Activated T-cell treated with anti-CD3 and anti-CD28 coated beads for 48 hours (primary cell): ENCODE measurements around the gene SLC25A30.
"Not testable (repeated sequence)": the region's sequence is repeated elsewhere in the genome, so short reads cannot be mapped to it uniquely, and the experiment has no call there.

Experiments
- DNase-seq: peaks from one replicate; pipeline ENCODE4 v3.0.0-alpha.2; 2020; ENCODE audit warnings: low read depth

SLC25A30 gene

GRCh38 chr13:45367358-45367757 lies 50.8 kb downstream of the SLC25A30 start:
- peak; percentile 80 for DNase-seq

DNA sequence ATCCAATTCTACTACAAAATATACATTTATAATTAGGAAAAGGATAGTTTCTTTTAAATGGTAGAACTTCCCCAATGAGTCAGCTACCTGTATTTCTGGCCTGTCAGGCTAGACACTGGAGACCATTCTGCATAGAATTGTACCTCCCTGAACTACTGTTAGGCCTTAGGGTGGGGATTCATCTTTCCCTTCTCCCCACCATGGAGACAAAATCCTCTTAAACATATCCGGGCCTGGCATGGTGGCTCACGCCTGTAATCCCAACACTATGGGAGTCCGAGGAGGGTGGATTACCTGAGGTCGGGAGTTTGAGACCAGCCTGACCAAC lies 52.7 kb downstream of the SLC25A30 start:
- DNase-seq: no peak

DNA sequence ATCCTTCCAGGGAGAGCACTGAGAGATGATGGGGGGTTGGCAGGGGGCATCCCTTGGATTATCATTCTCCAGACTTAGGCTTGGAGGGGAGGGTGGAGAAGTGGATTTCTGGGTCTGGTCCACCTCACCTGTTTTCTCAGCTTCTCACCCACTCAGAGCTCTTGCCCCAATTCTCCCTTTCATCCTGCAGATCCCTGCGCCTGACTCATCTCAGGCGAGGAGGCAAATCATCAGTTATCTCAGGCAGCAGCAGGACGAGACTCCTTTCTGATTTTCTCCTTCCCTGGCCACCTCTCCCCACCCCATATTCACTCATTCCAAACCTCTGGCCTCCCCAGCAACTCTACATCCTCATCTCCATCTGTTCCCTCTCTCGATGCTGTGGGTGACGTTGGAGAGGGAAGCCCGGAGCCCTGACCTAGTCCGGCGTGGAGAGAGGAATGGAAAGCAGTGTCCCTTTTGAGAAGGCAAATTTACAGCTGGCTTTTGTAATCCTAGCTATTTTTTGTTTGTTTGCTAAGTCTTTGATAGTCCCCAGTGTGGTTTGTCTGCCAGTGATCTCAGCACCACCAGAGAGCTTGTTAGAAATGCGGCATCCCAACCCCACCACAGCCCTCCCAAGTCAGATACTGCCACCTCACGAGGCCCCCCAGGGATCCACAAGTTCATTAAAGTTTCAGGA lies 53.2 kb downstream of the SLC25A30 start:
- DNase-seq: no peak

DNA sequence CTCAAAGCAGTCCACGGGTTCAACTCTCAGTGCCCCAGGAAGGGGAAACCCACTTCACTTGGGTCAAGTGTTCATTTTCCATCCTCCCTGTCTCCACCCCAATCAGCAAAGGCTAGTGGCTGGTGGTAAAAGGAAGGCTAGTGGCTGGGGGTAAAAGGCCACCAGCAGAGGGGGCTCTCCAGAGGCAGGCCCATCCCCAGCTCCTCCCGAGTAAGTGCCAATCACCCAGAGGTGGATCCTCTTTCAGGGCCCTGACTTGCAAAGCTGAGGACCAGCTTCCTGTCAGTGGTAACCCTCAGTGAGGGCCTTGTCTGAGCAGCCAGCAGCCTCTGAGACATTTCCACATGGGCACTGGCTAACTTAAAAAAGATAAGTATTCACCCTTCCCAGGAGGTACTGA lies 55.2 kb downstream of the SLC25A30 start:
- no peak for DNase-seq

GRCh38 chr13:45361596-45362206 lies 56.5 kb downstream of the SLC25A30 start:
- DNase-seq: no peak

- no peak for DNase-seq
Measured at GRCh38 chr13:45356966-45357672, 61.1 kb downstream of the SLC25A30 start.

- no peak for DNase-seq
Measured at GRCh38 chr13:45353895-45354294, 64.3 kb downstream of the SLC25A30 start.

- no peak for DNase-seq
Measured at GRCh38 chr13:45352031-45352430, 66.1 kb downstream of the SLC25A30 start.

DNA sequence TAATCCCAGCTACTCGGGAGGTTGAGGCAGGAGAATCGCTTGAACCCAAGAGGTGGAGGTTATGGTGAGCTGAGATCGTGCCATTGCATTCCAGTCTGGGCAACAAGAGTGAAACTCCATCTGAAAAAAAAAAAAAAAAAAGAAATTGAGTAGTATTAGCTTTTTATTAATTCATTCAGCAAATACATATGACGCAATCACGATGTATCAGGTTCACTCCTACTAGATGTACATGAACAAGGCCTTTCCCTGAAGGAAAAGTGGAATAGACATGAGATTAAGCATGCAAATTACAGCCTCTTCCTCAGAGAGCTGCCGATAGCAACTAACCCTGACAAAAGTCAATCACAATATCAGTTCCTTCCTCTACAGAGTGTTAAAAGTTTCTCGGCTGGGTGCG lies 68.0 kb downstream of the SLC25A30 start:
- no peak for DNase-seq

GRCh38 chr13:45349438-45349837 lies 68.7 kb downstream of the SLC25A30 start:
- no peak for DNase-seq

DNA sequence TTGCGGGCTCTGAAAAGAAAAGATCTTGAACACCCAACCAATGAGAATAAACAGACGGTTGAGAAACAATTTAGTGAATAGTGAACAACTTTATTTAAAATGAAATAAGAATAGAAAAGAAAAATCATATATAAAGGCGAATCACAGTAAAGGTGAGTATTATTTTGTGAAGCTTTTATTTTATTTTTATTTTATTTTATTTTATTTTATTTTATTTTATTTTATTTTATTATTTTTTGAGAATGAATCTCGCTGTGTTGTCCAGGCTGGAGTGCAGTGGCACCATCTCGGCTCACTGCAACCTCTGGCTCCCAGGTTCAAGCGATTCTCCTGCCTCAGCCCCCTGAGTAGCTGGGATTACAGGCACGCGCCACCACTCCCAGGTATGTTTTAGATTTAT lies 74.1 kb downstream of the SLC25A30 start:
- not testable (repeated sequence) for DNase-seq
